ENCODE results near the gene ERCC6L2.

GRCh38 chr9:95891067-95891671, 15.7 kb downstream of the ERCC6L2 start:
- TF ChIP-seq CTCF (IDR thresholded peaks at IDR 0.05; ENCODE audit: insufficient read depth, low read length, poor library complexity, severe bottlenecking), result no peak
- no peak for TF ChIP-seq EZH2phosphoT487 (conservative IDR thresholded peaks at IDR 0.05; ENCODE audit: low read length)

Measured in SU-DHL-6 (cell line).